HCT116 (cell line): Measurements from ENCODE around the gene HLCS. TPM values are rescaled to one million over a fixed set of nuclear protein-coding genes. Genes with fewer than 3 reads are reported as not detected.

Experiments used
- ATAC-seq: fragments of 200-7000 bp; cut with Tn5 transposase; 2 replicates; pipeline ENCODE4 v1.9.1; 2020; ENCODE audit warnings: mild to moderate bottlenecking, moderate library complexity
- BruUV-seq: library from RNA; stranded (reverse); fragments of 400-500 nt; replicated peaks from 2 replicates; lab custom pipeline; 2021; lab: Mats Ljungman, UMichigan
- CTCF ChIA-PET: fragments of 300-600 bp; sonication (Branson Sonifier 250); formaldehyde crosslinking; loops from one replicate; lab custom pipeline; 2021; ENCODE audit warnings: antibody characterized with exemption; lab: Charles Lee
- POLR2A ChIA-PET: fragments of 300-600, 350-600 bp; sonication (Branson Sonifier 250); formaldehyde crosslinking; loops from one replicate; lab custom pipeline; 2021; ENCODE audit warnings: antibody characterized with exemption; lab: Charles Lee
- RAD21 ChIA-PET, 2 experiments: fragments of 300-600 bp; sonication (Branson Sonifier 250); formaldehyde crosslinking; loops; one replicate each; lab custom pipeline; 2023; ENCODE audit warnings: low total read pairs in 2 of 2; ENCODE audit not compliant: uncharacterized antibody in 2 of 2, unreplicated experiment in 2 of 2, low non-redundant PET in 1 of 2; lab: Charles Lee
- DNase-seq: peaks from one replicate; pipeline ENCODE4 v3.0.0-alpha.2; 2010; ENCODE audit warnings: low read depth, low spot score
- H2AFZ ChIP-seq: fragments of 200-600 bp; shearing (Covaris generic), sonication (generic); 2 replicates; pipeline ENCODE4 v1.6.1; 2017; ENCODE audit warnings: low read depth, mixed run types, mixed read lengths, antibody characterized with exemption, low read length; ENCODE audit not compliant: poor library complexity, severe bottlenecking
- H3K27ac ChIP-seq: 2 replicates; pipeline ENCODE4 v1.5.1; 2012; ENCODE audit warnings: low read depth, low read length
- H3K27me3 ChIP-seq: fragments of 200-600 bp; sonication (generic); 2 replicates; pipeline ENCODE4 v1.6.1; 2016; ENCODE audit warnings: mixed run types, low read length, mixed read lengths; ENCODE audit not compliant: insufficient read depth
- H3K36me3 ChIP-seq, 2 experiments: fragments of 200-500 bp in 1 of 2; fragments of 200-600 bp in 1 of 2; sonication (Bioruptor generic) in 1 of 2; sonication (generic) in 1 of 2; 2 replicates each; pipeline versions ENCODE4 v1.5.1 to v1.6.1; 2014 to 2016; ENCODE audit warnings: low read length in 2 of 2, inconsistent platforms in 1 of 2, mixed read lengths in 1 of 2, mixed run types in 1 of 2; ENCODE audit not compliant: insufficient read depth in 2 of 2, control insufficient read depth in 1 of 2
- H3K4me1 ChIP-seq, 2 experiments: fragments of 200-600 bp in 1 of 2; sonication (generic) in 1 of 2; 2 replicates each; pipeline versions ENCODE4 v1.5.1 to v1.6.1; 2012 to 2017; ENCODE audit warnings: low read length in 2 of 2, inconsistent platforms in 1 of 2, mild to moderate bottlenecking in 1 of 2, mixed read lengths in 1 of 2, mixed run types in 1 of 2, moderate library complexity in 1 of 2; ENCODE audit not compliant: insufficient read depth in 2 of 2, control insufficient read depth in 1 of 2
- H3K4me2 ChIP-seq: fragments of 200-600 bp; sonication (generic); 2 replicates; pipeline ENCODE4 v1.6.1; 2017; ENCODE audit warnings: mixed run types, low read length, mixed read lengths
- H3K4me3 ChIP-seq, 2 experiments: fragments of 200-600 bp in 1 of 2; sonication (generic) in 1 of 2; replicated peaks in 1 of 2; 2 replicates each; pipeline ENCODE4 v1.5.1; 2011 to 2016; ENCODE audit warnings: low read length in 2 of 2, control low read depth in 1 of 2, low read depth in 1 of 2, mild to moderate bottlenecking in 1 of 2, mixed read lengths in 1 of 2, mixed run types in 1 of 2
- H3K79me2 ChIP-seq: fragments of 200-600 bp; sonication (generic); 2 replicates; pipeline ENCODE4 v1.6.1; 2017; ENCODE audit warnings: mild to moderate bottlenecking, mixed run types, low read length, moderate library complexity, mixed read lengths; ENCODE audit not compliant: insufficient read depth
- H3K9ac ChIP-seq: fragments of 200-600 bp; sonication (generic); 2 replicates; pipeline ENCODE4 v1.6.1; 2016; ENCODE audit warnings: low read length, mixed read lengths
- H3K9me2 ChIP-seq: fragments of 200-600 bp; sonication (generic), shearing (Covaris generic); 2 replicates; pipeline ENCODE4 v1.6.1; 2017; ENCODE audit warnings: mixed run types, mild to moderate bottlenecking, moderate library complexity; ENCODE audit not compliant: insufficient read depth
- H3K9me3 ChIP-seq, 2 experiments: fragments of 200-500 bp in 1 of 2; fragments of 200-600 bp in 1 of 2; sonication (Bioruptor generic) in 1 of 2; sonication (generic) in 1 of 2; 2 replicates each; pipeline ENCODE4 v1.6.1; 2014 to 2017; ENCODE audit warnings: low read length in 2 of 2, mixed read lengths in 2 of 2, inconsistent platforms in 1 of 2, low read depth in 1 of 2, mild to moderate bottlenecking in 1 of 2, mixed run types in 1 of 2, moderate library complexity in 1 of 2; ENCODE audit not compliant: control insufficient read depth in 1 of 2, insufficient read depth in 1 of 2
- H4K20me1 ChIP-seq: fragments of 200-600 bp; sonication (generic), shearing (Covaris generic); 2 replicates; pipeline ENCODE4 v1.6.1; 2017; ENCODE audit warnings: mixed run types, mild to moderate bottlenecking, moderate library complexity; ENCODE audit not compliant: insufficient read depth
- CBX3 ChIP-seq: IDR thresholded peaks from 2 replicates; pipeline ENCODE4 v1.6.1; 2012; ENCODE audit warnings: low read depth
- CEBPB ChIP-seq: IDR thresholded peaks from 2 replicates; pipeline ENCODE4 v1.6.1; 2012; ENCODE audit warnings: low read depth
- EGR1 ChIP-seq: IDR thresholded peaks from 2 replicates; pipeline ENCODE4 v1.6.1; 2012; ENCODE audit warnings: low read depth
- ELF1 ChIP-seq: IDR thresholded peaks from 2 replicates; pipeline ENCODE4 v1.6.1; 2012; ENCODE audit warnings: low read depth, borderline replicate concordance
- EZH2 ChIP-seq: fragments of 200-600 bp; sonication (generic); IDR thresholded peaks from 2 replicates; pipeline ENCODE4 v1.6.1; 2017; ENCODE audit warnings: antibody characterized with exemption, mixed run types
- EZH2phosphoT487 ChIP-seq: fragments of 200-600 bp; IDR thresholded peaks from 2 replicates; pipeline ENCODE4 v1.6.1; 2018; ENCODE audit warnings: antibody characterized with exemption, borderline replicate concordance
- RAD21 ChIP-seq: IDR thresholded peaks from 2 replicates; pipeline ENCODE4 v1.6.1; 2012; ENCODE audit warnings: low read depth, mild to moderate bottlenecking
- SIN3A ChIP-seq: IDR thresholded peaks from 2 replicates; pipeline ENCODE4 v1.6.1; 2012; ENCODE audit warnings: low read depth
- SP1 ChIP-seq: IDR thresholded peaks from 2 replicates; pipeline ENCODE4 v1.6.1; 2012; ENCODE audit warnings: low read depth
- TCF7L2 ChIP-seq: IDR thresholded peaks from 2 replicates; pipeline ENCODE4 v1.7.0; 2011; ENCODE audit warnings: borderline replicate concordance, inconsistent platforms; ENCODE audit not compliant: insufficient read depth, insufficient read length; ENCODE audit errors: extremely low read depth
- YY1 ChIP-seq: IDR thresholded peaks from 2 replicates; pipeline ENCODE4 v1.6.1; 2011; ENCODE audit warnings: low read length, low read depth, moderate library complexity, mild to moderate bottlenecking; ENCODE audit not compliant: insufficient replicate concordance; ENCODE audit errors: extremely low read depth
- ZFX ChIP-seq: fragments of 450-650 bp; IDR thresholded peaks from 2 replicates; pipeline ENCODE4 v1.6.1; 2017
- ZNF274 ChIP-seq: fragments of 200-500 bp; sonication (Bioruptor generic); IDR thresholded peaks from 2 replicates; pipeline ENCODE4 v1.6.1; 2014; ENCODE audit warnings: mild to moderate bottlenecking, low read depth, low read length, inconsistent platforms
- intact Hi-C: fragments of 100-400 bp; cut with micrococcal nuclease; formaldehyde crosslinking; loops from 2 replicates; pipeline ENCODE4 v1.10.0; 2022
- total RNA-seq: library from RNA; stranded (reverse); gene quantifications from one replicate; pipeline ENCODE4 v1.2.1, GENCODE V29; 2021; ENCODE audit not compliant: unreplicated experiment
- TF ChIP-seq, protein P1 (sequence below): IDR thresholded peaks from 2 replicates; pipeline ENCODE4 v1.6.1; 2011; ENCODE audit warnings: mild to moderate bottlenecking, low read length, moderate library complexity; ENCODE audit not compliant: insufficient replicate concordance; ENCODE audit errors: extremely low read depth
- TF ChIP-seq, protein P2 (sequence below): IDR thresholded peaks from 2 replicates; pipeline ENCODE4 v1.6.1; 2012; ENCODE audit warnings: low read depth
- TF ChIP-seq, protein P3 (sequence below): IDR thresholded peaks from 2 replicates; pipeline ENCODE4 v1.6.1; 2012

HLCS gene
- total RNA-seq, 1 experiment from 2014 or later: 18.5 TPM

DNA sequence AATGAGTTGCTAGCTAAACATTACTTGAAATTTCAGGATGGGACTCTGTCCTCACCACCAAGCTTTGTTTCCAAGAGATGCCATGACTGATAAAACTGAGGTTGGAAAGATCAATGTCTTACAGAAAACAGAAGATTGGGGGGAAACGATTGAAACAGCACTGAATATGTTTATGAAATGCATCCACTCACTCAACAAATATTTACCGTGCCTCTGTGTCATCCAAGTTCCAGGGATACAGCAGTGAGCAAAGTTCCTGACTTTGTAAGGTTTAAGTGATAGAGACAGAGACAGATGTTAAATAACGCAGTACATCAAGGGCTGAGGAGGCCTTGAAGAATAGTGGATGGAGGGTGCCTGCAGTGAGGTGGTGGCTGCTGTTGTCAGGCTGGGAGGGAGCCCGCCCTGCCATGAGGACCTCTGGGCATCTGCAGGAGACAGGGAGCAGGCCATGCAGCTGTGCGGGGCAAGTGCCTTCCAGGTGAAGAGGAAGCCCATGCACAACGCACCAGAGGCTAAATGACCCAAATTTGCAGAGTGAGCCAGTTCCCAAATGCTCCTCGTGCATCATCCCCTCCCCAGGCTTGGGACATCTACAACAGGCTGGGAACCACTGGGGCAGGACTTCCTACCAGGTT, 108.0 kb downstream of the HLCS start:
- no peaks in the 10 kb centered on the region for H3K27me3 ChIP-seq
- RAD21 ChIA-PET: no interaction called here
- no peaks in the 10 kb centered on the region for H3K36me3 ChIP-seq
- H3K9me2 ChIP-seq: no peaks in the 10 kb centered on the region
- CTCF ChIA-PET: no interaction called here
- intact Hi-C loops: no loop called here
- no peak for DNase-seq
- TF ChIP-seq ELF1: no peak
- TF ChIP-seq SP1: no peak
- TF ChIP-seq TCF7L2: no peak
- TF ChIP-seq EZH2: no peak
- TF ChIP-seq, protein P1, sequence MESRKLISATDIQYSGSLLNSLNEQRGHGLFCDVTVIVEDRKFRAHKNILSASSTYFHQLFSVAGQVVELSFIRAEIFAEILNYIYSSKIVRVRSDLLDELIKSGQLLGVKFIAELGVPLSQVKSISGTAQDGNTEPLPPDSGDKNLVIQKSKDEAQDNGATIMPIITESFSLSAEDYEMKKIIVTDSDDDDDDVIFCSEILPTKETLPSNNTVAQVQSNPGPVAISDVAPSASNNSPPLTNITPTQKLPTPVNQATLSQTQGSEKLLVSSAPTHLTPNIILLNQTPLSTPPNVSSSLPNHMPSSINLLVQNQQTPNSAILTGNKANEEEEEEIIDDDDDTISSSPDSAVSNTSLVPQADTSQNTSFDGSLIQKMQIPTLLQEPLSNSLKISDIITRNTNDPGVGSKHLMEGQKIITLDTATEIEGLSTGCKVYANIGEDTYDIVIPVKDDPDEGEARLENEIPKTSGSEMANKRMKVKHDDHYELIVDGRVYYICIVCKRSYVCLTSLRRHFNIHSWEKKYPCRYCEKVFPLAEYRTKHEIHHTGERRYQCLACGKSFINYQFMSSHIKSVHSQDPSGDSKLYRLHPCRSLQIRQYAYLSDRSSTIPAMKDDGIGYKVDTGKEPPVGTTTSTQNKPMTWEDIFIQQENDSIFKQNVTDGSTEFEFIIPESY: no peak
- no peak for TF ChIP-seq ZNF274
- TF ChIP-seq RAD21: no peak
- no peak for TF ChIP-seq EGR1
- TF ChIP-seq, protein P2, sequence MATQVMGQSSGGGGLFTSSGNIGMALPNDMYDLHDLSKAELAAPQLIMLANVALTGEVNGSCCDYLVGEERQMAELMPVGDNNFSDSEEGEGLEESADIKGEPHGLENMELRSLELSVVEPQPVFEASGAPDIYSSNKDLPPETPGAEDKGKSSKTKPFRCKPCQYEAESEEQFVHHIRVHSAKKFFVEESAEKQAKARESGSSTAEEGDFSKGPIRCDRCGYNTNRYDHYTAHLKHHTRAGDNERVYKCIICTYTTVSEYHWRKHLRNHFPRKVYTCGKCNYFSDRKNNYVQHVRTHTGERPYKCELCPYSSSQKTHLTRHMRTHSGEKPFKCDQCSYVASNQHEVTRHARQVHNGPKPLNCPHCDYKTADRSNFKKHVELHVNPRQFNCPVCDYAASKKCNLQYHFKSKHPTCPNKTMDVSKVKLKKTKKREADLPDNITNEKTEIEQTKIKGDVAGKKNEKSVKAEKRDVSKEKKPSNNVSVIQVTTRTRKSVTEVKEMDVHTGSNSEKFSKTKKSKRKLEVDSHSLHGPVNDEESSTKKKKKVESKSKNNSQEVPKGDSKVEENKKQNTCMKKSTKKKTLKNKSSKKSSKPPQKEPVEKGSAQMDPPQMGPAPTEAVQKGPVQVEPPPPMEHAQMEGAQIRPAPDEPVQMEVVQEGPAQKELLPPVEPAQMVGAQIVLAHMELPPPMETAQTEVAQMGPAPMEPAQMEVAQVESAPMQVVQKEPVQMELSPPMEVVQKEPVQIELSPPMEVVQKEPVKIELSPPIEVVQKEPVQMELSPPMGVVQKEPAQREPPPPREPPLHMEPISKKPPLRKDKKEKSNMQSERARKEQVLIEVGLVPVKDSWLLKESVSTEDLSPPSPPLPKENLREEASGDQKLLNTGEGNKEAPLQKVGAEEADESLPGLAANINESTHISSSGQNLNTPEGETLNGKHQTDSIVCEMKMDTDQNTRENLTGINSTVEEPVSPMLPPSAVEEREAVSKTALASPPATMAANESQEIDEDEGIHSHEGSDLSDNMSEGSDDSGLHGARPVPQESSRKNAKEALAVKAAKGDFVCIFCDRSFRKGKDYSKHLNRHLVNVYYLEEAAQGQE: no peak
- TF ChIP-seq, protein P3, sequence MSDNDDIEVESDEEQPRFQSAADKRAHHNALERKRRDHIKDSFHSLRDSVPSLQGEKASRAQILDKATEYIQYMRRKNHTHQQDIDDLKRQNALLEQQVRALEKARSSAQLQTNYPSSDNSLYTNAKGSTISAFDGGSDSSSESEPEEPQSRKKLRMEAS: no peak
- no peak for TF ChIP-seq YY1
- no peak for TF ChIP-seq ZFX
- TF ChIP-seq CEBPB: no peak
- TF ChIP-seq CBX3: no peak
- TF ChIP-seq EZH2phosphoT487: no peak
- no peak for TF ChIP-seq SIN3A
- H3K4me2 ChIP-seq: no peak overlapping the region
- ATAC-seq: no peak
- no peaks in the 10 kb centered on the region for H3K79me2 ChIP-seq
- H3K9ac ChIP-seq: no peak overlapping the region
- no peak overlapping the region for H3K4me3 ChIP-seq
- BruUV-seq: no TSS peak
- no peaks in the 10 kb centered on the region for H3K9me3 ChIP-seq
- no peak overlapping the region for H2AFZ ChIP-seq
- POLR2A ChIA-PET: no interaction called here
- peaks cover 11 to 27% of the 10 kb centered on the region in 2 experiments; a peak in 3 of 4 replicates for H3K4me1 ChIP-seq
- no peaks in the 10 kb centered on the region for H4K20me1 ChIP-seq
- H3K27ac ChIP-seq: no peak overlapping the region
